Measurements from ENCODE around the gene SMS.

SMS gene

DNA sequence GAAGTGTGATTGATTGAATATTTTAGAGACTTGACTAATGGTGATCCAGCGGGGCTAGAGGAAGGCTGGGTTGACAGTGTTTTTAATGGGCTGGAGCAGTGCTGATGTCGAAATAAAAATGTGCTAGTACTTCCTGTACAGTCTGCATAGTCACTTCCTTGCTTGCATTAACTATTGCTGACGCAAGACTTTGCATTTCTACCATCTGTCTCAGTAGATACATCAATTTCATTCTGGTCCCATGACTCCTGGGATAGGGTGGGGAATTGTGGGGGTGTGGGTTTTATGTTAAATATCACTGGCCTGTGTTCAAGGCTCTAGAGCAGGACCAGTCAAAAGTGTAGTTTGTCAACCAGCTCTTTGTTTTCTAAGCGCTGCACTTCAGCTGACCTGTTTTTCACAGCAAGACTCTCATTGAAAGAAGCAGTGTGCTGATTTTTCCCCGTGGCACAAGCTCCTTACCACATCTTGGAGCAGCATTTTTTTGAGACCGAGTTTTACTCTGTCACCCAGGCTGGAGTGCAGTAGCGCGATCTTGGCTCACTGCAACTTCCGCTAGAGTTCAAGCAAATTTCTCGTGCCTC, 56.5 kb downstream of the SMS start:
- Histone ChIP-seq H3K4me3 (ENCODE audit: low read length) (no peak overlapping the region), H3K9me2 (replicated peaks; ENCODE audit: control insufficient read depth, low read length) (no peaks in the 10 kb centered on the region), H3K9me3 (ENCODE audit: control insufficient read depth, insufficient read depth, low read length) (no peaks in the 10 kb centered on the region), H3K79me2 (ENCODE audit: control insufficient read depth, low read length) (no peaks in the 10 kb centered on the region), H3F3A (ENCODE audit: control insufficient read depth, insufficient read depth) (no peaks in the 10 kb centered on the region), H3K27ac (ENCODE audit: low read depth, low read length) (no peak overlapping the region), H3K27me3 (ENCODE audit: control insufficient read depth, low read length) (no peaks in the 10 kb centered on the region), H4K20me1 (ENCODE audit: control insufficient read depth, insufficient read depth, low read depth, low read length) (no peaks in the 10 kb centered on the region), H3K4me2 (ENCODE audit: low read length) (no peak overlapping the region), H3K4me1 (ENCODE audit: control insufficient read depth, low read length) (no peaks in the 10 kb centered on the region), H3K36me3 (ENCODE audit: control insufficient read depth, low read length) (peaks cover 3% of the 10 kb centered on the region; the same call in 1 of the 2 replicates)
- TF ChIP-seq, protein P1, sequence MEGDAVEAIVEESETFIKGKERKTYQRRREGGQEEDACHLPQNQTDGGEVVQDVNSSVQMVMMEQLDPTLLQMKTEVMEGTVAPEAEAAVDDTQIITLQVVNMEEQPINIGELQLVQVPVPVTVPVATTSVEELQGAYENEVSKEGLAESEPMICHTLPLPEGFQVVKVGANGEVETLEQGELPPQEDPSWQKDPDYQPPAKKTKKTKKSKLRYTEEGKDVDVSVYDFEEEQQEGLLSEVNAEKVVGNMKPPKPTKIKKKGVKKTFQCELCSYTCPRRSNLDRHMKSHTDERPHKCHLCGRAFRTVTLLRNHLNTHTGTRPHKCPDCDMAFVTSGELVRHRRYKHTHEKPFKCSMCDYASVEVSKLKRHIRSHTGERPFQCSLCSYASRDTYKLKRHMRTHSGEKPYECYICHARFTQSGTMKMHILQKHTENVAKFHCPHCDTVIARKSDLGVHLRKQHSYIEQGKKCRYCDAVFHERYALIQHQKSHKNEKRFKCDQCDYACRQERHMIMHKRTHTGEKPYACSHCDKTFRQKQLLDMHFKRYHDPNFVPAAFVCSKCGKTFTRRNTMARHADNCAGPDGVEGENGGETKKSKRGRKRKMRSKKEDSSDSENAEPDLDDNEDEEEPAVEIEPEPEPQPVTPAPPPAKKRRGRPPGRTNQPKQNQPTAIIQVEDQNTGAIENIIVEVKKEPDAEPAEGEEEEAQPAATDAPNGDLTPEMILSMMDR (IDR thresholded peaks at IDR 0.05; ENCODE audit: low read depth, low read length, poor library complexity, severe bottlenecking), result no peak
- no peak for TF ChIP-seq EZH2phosphoT487 (IDR thresholded peaks at IDR 0.05; ENCODE audit: borderline replicate concordance, low read length)

DNA sequence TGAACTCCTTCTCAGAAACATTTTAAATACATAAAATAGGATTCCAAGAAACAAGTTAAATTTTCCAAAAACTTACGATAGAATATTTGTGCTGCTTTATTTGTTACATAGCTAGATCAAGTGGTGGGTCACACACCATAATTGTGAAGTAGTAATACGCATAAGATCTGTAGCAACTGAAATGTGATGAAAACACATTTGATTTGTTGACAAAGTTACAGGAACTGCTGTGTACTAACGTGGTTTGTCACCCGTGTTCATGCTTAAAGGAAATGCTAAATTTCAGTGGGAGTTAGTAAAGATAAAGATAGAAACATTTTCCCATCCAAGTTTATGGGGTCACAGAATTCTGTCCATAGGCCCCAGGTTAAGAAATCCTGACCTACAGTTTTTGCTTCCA, 57.5 kb downstream of the SMS start:
- no peak for TF ChIP-seq EZH2phosphoT487 (IDR thresholded peaks at IDR 0.05; ENCODE audit: borderline replicate concordance, low read length)
- TF ChIP-seq, protein P1 (IDR thresholded peaks at IDR 0.05; ENCODE audit: low read depth, low read length, poor library complexity, severe bottlenecking), result no peak
- no peak overlapping the region for H3K27ac ChIP-seq (ENCODE audit: low read depth, low read length)
- H3K79me2 ChIP-seq (ENCODE audit: control insufficient read depth, low read length), result no peaks in the 10 kb centered on the region
- H3K9me2 ChIP-seq (replicated peaks; ENCODE audit: control insufficient read depth, low read length), result no peaks in the 10 kb centered on the region
- H4K20me1 ChIP-seq (ENCODE audit: control insufficient read depth, insufficient read depth, low read depth, low read length), result no peaks in the 10 kb centered on the region
- H3F3A ChIP-seq (ENCODE audit: control insufficient read depth, insufficient read depth), result no peaks in the 10 kb centered on the region
- no peaks in the 10 kb centered on the region for H3K4me1 ChIP-seq (ENCODE audit: control insufficient read depth, low read length)
- H3K9me3 ChIP-seq (ENCODE audit: control insufficient read depth, insufficient read depth, low read length), result no peaks in the 10 kb centered on the region
- no peak overlapping the region for H3K4me2 ChIP-seq (ENCODE audit: low read length)
- H3K27me3 ChIP-seq (ENCODE audit: control insufficient read depth, low read length), result no peaks in the 10 kb centered on the region
- no peaks in the 10 kb centered on the region for H3K36me3 ChIP-seq (ENCODE audit: control insufficient read depth, low read length)
- no peak overlapping the region for H3K4me3 ChIP-seq (ENCODE audit: low read length)

DNA sequence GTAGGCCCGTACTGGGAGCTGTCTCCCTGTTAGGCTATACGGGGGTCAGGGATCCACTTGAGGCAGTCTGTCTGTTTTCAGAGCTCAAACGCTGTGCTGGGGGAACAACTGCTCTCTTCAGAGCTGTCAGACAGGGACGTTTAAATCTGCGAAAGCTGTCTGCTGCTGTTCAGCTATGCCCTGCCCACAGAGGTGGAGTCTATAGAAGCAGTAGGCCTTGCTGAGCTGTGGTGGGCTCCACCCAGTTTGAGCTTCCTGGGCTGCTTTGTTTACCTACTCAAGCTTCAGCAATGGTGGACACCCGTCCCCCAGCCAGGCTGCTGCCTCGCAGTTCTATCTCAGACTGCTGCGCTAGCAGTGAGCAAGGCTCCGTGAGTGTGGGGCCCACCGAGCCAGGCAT, 64.4 kb downstream of the SMS start:
- no peaks in the 10 kb centered on the region for H3K9me3 ChIP-seq (ENCODE audit: control insufficient read depth, insufficient read depth, low read length)
- no peaks in the 10 kb centered on the region for H3K9me2 ChIP-seq (replicated peaks; ENCODE audit: control insufficient read depth, low read length)
- H3K36me3 ChIP-seq (ENCODE audit: control insufficient read depth, low read length), result no peaks in the 10 kb centered on the region
- no peaks in the 10 kb centered on the region for H3F3A ChIP-seq (ENCODE audit: control insufficient read depth, insufficient read depth)
- H3K27me3 ChIP-seq (ENCODE audit: control insufficient read depth, low read length), result no peaks in the 10 kb centered on the region
- H4K20me1 ChIP-seq (ENCODE audit: control insufficient read depth, insufficient read depth, low read depth, low read length), result no peaks in the 10 kb centered on the region
- H3K79me2 ChIP-seq (ENCODE audit: control insufficient read depth, low read length), result no peaks in the 10 kb centered on the region
- TF ChIP-seq, protein P1 (IDR thresholded peaks at IDR 0.05; ENCODE audit: low read depth, low read length, poor library complexity, severe bottlenecking), result no peak
- no peak for TF ChIP-seq EZH2phosphoT487 (IDR thresholded peaks at IDR 0.05; ENCODE audit: borderline replicate concordance, low read length)
- H3K4me2 ChIP-seq (ENCODE audit: low read length), result no peak overlapping the region
- H3K4me1 ChIP-seq (ENCODE audit: control insufficient read depth, low read length), result no peaks in the 10 kb centered on the region
- H3K27ac ChIP-seq (ENCODE audit: low read depth, low read length), result no peak overlapping the region
- H3K4me3 ChIP-seq (ENCODE audit: low read length), result no peak overlapping the region

All from DOHH2 (cell line).